Left kidney (tissue), 2 donors: ENCODE data around the gene TUBGCP6. TPM values are rescaled to one million over a fixed set of nuclear protein-coding genes. Genes with fewer than 3 reads are reported as not detected.

Experiments
- DNase-seq: peaks from one replicate; pipeline ENCODE4 v3.0.0-alpha.2; 2013
- polyA plus RNA-seq: library from polyadenylated mRNA; unstranded; fragments of 120-200 nt; gene quantifications from one replicate; pipeline ENCODE4 v1.2.1, GENCODE V29; 2013; ENCODE audit not compliant: insufficient read length

Gene TUBGCP6
- polyA plus RNA-seq, 1 donor = 39.5 TPM

GRCh38 chr22:50183141-50183971 lies 61.5 kb downstream of the TUBGCP6 start:
- no peak for DNase-seq

- no peak for DNase-seq
Observed at GRCh38 chr22:50182176-50183081, 62.4 kb downstream of the TUBGCP6 start.

GRCh38 chr22:50180727-50181521 lies 63.9 kb downstream of the TUBGCP6 start:
- no peak for DNase-seq

GRCh38 chr22:50179937-50180726 lies 64.7 kb downstream of the TUBGCP6 start:
- no peak for DNase-seq

- no peak for DNase-seq
Observed at GRCh38 chr22:50178871-50179869, 65.7 kb downstream of the TUBGCP6 start.

GRCh38 chr22:50178471-50178864 lies 66.4 kb downstream of the TUBGCP6 start:
- DNase-seq = no peak

- no peak for DNase-seq
Observed at GRCh38 chr22:50177537-50178470, 67.0 kb downstream of the TUBGCP6 start.

- no peak for DNase-seq
Observed at GRCh38 chr22:50176850-50177536, 67.8 kb downstream of the TUBGCP6 start.

GRCh38 chr22:50175921-50176849 lies 68.6 kb downstream of the TUBGCP6 start:
- DNase-seq = no peak

- no peak for DNase-seq
Observed at GRCh38 chr22:50175191-50175461, 69.7 kb downstream of the TUBGCP6 start.

GRCh38 chr22:50174382-50175190 lies 70.2 kb downstream of the TUBGCP6 start:
- DNase-seq = no peak

- no peak for DNase-seq
Observed at GRCh38 chr22:50173983-50174355, 70.9 kb downstream of the TUBGCP6 start.

- DNase-seq = no peak
Observed at GRCh38 chr22:50173311-50173982, 71.4 kb downstream of the TUBGCP6 start.

- DNase-seq = no peak
Observed at GRCh38 chr22:50171965-50172421, 72.8 kb downstream of the TUBGCP6 start.

- no peak for DNase-seq
Observed at GRCh38 chr22:50171319-50171964, 73.4 kb downstream of the TUBGCP6 start.
